ENCODE results near the gene NUCB1.

DNA sequence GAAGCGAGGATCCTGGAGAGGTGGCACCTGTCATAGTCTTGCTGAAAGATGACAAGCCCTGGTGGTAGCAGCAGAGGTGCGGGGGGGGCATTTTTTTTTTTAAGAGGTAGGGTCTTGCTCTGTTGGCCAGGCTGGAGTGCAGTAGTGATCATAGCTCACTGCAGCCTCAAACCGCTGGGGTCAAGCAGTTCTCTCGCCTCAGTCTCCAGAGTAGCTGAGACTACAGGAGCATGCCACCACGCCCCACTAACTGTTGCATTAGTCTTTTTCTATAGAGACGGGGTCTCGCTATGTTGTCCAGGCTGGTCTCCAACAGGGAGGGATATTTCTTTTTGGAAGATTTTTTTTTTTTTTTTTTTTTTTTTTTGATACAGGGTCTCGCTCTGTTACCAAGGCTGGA, 57.9 kb downstream of the NUCB1 start:
- TF ChIP-seq, protein P1, sequence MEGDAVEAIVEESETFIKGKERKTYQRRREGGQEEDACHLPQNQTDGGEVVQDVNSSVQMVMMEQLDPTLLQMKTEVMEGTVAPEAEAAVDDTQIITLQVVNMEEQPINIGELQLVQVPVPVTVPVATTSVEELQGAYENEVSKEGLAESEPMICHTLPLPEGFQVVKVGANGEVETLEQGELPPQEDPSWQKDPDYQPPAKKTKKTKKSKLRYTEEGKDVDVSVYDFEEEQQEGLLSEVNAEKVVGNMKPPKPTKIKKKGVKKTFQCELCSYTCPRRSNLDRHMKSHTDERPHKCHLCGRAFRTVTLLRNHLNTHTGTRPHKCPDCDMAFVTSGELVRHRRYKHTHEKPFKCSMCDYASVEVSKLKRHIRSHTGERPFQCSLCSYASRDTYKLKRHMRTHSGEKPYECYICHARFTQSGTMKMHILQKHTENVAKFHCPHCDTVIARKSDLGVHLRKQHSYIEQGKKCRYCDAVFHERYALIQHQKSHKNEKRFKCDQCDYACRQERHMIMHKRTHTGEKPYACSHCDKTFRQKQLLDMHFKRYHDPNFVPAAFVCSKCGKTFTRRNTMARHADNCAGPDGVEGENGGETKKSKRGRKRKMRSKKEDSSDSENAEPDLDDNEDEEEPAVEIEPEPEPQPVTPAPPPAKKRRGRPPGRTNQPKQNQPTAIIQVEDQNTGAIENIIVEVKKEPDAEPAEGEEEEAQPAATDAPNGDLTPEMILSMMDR (IDR thresholded peaks at IDR 0.05 in 8 of 11, conservative IDR thresholded peaks at IDR 0.05 in 3 of 11), result no peak
- no peak for TF ChIP-seq POLR2A (IDR thresholded peaks at IDR 0.05)

Measured in spleen (tissue), 7 donors.